ENCODE results near the gene SLC7A8.
A peak's percentile ranks its signal among the peaks of the same experiment; 100 is the strongest.

The SLC7A8 gene

DNA sequence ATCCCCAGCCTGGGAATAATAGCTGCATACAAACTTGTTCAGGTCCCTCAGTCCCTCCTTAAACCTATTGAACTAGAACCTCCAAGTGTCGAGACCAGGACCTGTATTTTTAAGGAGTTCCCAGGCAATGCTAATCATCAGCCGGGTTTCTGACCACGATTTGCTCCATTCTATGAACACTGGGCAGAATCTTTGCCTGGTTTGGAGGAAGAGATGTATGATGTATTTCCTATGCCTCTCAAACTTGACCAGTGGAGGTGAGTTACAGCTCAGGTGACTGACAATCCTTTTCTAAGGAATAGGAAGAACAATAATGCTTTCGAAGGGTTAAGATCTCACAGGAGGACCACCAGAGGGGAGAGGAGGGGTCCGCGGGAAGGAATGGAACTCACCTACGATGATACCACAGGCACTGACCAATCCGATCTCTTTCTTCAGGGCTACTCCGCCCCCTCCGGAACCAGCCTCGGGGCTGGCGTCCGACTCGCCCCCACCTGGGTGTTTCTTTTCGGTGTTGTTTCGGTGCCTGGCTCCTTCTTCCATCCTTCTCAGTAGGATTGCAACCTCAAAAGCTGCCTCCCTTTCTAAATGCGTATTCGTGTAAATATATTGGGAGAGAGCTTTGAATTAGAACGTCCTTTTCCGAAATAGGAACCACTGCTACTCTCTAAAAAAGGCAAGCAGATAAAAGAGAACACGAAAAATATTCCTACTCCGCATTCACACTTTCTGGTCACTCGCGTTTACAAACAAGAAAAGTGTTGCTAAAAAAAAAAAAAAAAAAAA is 895 bp downstream of the SLC7A8 start:
- peak; percentile 17 for DNase-seq (ENCODE audit: low read depth)

DNA sequence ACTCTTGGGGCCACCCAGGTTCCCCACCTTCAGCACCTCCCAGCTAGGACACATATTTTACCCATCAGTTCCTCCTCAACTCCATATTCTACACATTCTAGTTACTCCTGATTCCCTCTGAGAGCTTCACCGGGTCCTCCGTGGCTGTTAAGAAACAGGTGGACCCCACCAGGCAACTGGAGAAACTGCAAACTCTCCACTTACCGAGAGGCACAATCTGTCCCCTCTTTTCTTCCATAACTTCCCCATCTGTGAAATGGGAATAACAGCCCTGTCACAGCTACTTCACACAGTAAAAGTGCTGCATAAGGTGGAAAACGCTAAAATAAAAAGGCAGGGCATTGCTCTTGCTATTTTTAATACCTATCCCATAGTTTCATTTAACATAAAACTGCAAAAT is 1.5 kb downstream of the SLC7A8 start:
- no peak for DNase-seq (ENCODE audit: low read depth)

- DNase-seq (ENCODE audit: low read depth) = no peak
Observed at GRCh38 chr14:23181453-23181852, 2.0 kb downstream of the SLC7A8 start.

GRCh38 chr14:23177181-23177580 is 6.3 kb downstream of the SLC7A8 start:
- no peak for DNase-seq (ENCODE audit: low read depth)

GRCh38 chr14:23175823-23176222 is 7.6 kb downstream of the SLC7A8 start:
- DNase-seq (ENCODE audit: low read depth) = no peak

GRCh38 chr14:23174296-23175184 is 8.9 kb downstream of the SLC7A8 start:
- no peak for DNase-seq (ENCODE audit: low read depth)

DNA sequence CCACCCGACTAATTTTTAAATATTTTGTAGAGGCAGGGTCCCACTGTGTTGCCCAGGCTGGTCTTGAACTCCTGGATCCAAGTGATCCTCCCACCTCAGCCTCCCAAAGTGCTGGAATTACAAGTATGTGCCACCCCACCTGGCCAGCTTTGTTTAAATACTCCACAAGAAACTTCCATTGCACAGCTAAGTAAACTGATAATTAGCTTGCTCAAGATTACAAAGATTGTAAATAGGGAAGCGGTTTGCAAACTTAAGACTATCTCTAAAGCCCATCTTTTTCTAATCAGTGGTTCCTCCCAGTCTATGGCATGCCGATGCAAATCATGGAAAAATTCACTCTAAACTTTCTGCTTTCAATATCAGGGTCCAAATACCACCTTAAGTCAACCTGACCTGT is 9.7 kb downstream of the SLC7A8 start:
- DNase-seq (ENCODE audit: low read depth) = no peak

- DNase-seq (ENCODE audit: low read depth) = no peak
Observed at GRCh38 chr14:23173031-23173430, 10.4 kb downstream of the SLC7A8 start.

DNA sequence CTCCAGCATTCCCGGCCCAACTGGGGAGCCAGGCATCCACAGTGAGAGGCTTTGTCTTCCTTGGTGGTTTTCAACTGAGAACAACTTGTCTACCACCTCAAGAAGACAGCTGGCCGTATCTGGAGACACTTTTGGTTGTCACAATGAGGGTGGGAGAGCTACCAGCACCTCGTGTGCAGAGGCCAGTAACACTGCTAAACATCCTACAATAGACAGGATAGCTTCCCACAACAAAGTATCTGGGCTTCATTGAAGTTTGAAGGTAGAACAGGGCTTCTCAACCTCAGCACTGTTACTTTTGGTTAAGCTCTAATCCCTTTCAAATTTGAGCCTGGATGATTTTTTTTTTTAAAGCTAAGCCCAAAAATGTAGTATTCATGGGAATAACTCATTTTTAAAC is 10.9 kb downstream of the SLC7A8 start:
- DNase-seq (ENCODE audit: low read depth) = no peak

DNA sequence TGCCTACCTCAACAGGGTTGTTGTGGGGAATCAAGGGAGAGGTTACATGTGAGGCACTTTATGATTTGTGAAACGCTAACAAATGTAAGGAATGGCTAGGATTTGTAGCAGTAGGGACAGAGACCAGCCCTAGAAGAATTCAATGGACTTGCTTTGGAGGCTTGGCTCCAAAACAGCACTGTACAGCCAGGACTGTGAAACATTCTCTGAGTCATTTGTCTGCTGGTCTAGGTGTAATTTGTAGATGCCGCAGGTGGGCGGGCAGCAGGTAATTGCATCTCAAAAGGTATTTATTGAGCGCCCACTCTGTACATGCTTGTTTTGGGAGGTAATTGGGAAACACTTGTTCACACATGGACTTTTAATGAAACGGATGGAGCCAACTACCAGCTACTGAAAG is 11.4 kb downstream of the SLC7A8 start:
- no peak for DNase-seq (ENCODE audit: low read depth)

DNA sequence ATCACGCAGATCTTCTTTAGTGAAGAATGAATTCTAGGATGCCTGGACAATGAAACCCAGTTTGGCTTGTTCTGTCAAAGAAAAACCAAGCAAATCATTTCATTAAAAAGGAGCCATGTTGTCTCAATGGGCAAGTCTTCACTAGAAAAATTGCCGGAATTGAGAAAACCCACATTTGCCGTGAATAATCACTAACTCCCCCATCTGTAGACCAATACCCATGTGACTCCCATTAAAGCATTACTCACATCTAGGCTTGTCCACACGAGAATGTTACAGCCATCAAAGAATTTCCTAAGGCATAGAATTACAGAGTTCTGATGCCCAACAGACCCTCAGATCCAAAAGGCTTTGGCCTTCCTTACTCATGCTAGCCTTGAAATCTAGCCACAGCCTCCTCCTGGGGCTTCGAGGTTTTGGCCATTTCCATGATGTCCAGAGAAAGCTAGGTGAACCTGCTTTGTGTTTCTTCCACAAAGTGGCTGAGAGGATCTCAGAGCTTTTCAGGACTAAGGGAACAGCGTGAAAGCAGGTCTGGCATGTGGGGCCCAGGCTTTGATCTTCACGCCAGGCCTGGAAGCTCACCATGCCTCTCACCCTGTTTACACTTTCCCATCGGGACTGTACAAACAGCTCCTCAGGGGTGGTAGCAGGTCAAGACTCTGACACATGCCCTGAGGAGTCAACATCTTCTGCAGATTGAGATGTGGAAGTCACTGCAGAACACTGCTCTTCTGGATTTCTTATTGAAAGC is 12.1 kb downstream of the SLC7A8 start:
- DNase-seq (ENCODE audit: low read depth) = no peak

GRCh38 chr14:23169622-23170021 is 13.8 kb downstream of the SLC7A8 start:
- no peak for DNase-seq (ENCODE audit: low read depth)

DNA sequence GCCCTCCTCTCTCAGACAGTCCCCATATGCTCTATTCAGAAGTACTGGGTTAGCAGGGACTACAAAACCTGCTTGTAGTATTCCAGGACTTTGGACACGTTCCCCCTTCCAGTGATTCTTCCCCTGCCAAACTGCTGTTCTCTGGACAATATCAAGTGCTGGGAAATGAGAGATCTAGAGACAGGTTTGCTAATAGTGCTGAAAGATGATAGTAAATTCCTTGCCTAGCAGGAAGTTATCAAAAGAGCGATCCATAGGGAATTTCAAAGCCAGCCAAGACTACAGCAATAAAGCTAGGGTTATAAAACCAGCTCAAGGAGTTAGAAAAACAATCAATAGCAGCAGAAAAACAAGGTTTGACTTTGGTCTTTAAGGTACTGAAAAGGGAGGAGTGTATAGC is 15.2 kb downstream of the SLC7A8 start:
- DNase-seq (ENCODE audit: low read depth) = no peak

DNA sequence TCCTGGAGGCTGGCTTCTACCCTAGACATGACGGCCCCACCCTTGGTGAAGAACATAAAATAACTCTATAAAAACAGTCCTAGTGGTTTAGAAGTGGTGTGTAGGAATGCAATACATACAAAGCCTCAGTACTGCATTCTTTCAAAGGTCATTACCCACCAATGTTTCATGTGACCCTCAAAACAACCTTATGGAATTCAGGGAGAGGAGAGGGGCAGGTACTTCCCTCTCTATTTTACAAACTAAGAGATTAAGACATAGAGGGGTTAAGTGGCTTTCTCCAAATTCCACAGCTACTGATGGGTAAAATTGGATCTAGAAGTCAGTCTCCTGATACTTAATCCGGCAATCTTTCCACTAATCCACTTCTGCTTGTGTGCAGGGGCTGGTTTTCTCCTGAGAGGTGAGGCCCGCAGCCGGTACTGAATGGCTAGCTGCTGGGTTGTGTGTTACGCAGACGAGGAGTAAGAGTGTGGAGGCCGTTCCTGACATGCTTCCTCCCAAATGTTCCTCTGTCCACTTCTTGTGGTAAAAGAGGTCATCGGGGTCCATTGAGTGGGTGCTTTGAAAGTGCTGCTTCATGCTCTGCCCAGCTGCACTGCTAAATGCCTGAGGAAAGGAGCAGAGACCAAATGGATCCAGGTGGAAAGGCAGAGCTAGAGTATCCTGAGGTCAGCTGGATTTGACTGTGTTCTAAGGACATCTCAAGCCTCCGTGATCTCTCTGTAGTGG is 16.2 kb downstream of the SLC7A8 start:
- DNase-seq (ENCODE audit: low read depth) = no peak

GRCh38 chr14:23164949-23165348 is 18.5 kb downstream of the SLC7A8 start:
- DNase-seq (ENCODE audit: low read depth) = no peak

GRCh38 chr14:23164250-23164649 is 19.2 kb downstream of the SLC7A8 start:
- DNase-seq (ENCODE audit: low read depth) = no peak

DNA sequence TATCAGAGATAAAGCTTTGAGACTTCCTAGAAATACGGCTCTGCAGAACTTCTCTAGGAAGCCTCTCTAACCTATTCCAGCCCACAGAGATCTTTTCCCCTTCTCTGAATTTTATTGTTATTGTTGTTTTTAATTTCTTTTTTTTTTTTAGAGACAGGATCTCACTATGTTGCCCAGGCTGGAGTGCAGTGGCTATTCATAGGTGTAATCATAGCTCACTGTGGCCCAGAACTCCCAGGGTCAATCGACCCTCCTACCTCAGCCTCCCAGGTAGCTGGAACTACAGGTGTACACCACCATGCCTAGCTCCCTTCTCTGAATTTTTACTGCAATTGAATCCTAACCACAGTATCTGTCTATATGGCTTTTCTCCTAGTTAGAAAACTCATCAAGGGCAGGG is 19.6 kb downstream of the SLC7A8 start:
- no peak for DNase-seq (ENCODE audit: low read depth)

GRCh38 chr14:23162800-23163199 is 20.7 kb downstream of the SLC7A8 start:
- no peak for DNase-seq (ENCODE audit: low read depth)

GRCh38 chr14:23162005-23162404 is 21.5 kb downstream of the SLC7A8 start:
- no peak for DNase-seq (ENCODE audit: low read depth)

DNA sequence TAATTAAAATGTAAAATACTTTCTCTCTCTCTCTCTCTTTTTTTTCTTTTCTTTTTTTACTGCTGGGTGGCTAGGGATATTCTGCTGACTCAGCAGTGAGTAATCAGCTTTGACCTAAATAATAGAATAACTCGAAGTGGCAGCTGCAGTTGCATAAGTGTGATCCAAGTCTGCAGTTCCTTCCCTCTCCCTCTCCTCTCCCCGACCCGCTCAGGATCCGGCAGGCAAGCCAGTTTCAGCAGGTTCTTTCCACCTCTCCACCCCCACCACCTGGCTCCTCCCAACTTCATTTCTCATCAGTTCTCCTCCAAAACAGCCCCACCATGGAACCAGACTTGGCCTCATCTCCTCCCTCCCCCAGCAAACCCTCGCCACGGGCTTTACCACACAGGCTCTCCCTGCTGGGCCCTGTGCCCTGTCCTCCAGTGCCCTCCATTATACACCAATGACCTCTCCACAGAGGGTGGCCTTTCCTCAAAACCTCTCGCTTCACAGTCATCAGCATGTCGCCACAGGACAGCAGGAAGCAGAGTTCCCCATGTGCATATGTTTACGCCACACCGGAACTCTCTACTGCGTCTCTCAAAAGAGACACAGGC is 22.4 kb downstream of the SLC7A8 start:
- DNase-seq (ENCODE audit: low read depth) = no peak

DNA sequence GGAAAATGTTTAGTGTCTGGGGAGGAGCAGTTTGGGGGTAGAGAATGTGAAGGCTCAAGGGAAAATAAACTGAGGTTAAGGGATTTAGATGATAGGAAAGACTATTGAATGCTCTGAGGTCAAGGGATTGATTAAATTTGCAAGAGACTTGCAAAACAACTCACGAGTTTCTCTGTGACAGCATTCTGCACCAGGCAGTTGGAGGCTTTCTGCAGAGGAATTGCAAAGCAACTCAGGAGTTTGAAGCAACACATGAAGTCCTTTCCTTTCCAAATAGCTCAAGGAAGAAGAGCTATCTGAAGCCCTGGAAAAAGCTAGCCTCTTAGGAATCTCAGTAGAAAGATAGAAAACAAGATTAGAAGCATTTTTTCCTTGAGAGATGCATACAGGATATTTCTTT is 23.9 kb downstream of the SLC7A8 start:
- no peak for DNase-seq (ENCODE audit: low read depth)

DNA sequence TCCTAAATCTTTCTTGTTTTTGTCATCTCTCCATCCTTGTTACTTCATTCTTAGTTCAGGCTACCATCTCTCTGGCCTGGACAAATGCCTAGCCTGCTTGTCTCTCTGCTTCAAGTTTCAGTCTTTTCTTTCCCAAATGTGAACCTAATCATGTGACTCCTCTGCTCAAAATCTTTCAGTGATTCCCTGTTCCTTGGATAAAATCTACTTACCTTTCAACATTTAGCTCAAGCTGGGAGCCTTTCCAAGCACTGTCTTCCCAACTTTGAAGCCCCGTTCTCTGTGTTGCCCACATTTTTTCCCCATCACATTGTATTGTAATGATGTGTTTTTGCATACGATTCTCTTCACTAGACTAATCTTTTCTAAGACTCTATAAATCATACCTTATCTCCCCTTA is 24.7 kb downstream of the SLC7A8 start:
- DNase-seq (ENCODE audit: low read depth) = no peak
